Activated effector memory CD4-positive, alpha-beta T cell treated with Interleukin-2 at 50 U/mL for 16 hours (primary cell): Measurements from ENCODE around the gene TLR1.
"Not testable (repeated sequence)": the region's sequence is repeated elsewhere in the genome, so short reads cannot be mapped to it uniquely, and the experiment has no call there.

ENCODE experiments used
- DNase-seq: peaks from one replicate; pipeline ENCODE4 v3.0.0-alpha.2; 2020

Gene TLR1

GRCh38 chr4:38806251-38806650, 1.7 kb upstream of the TLR1 start:
- not testable (repeated sequence) for DNase-seq

GRCh38 chr4:38805530-38806145, 1.0 kb upstream of the TLR1 start:
- no peak for DNase-seq

- DNase-seq = no peak
Observed at GRCh38 chr4:38803833-38804653, 548 bp downstream of the TLR1 start.

- no peak for DNase-seq
Observed at GRCh38 chr4:38802561-38803355, 1.8 kb downstream of the TLR1 start.

- DNase-seq = no peak
Observed at GRCh38 chr4:38800961-38801450, 3.6 kb downstream of the TLR1 start.

GRCh38 chr4:38800366-38800765, 4.2 kb downstream of the TLR1 start:
- no peak for DNase-seq

GRCh38 chr4:38795087-38795486, 9.5 kb downstream of the TLR1 start:
- no peak for DNase-seq

GRCh38 chr4:38794051-38794450, 10.5 kb downstream of the TLR1 start:
- DNase-seq = no peak

GRCh38 chr4:38791010-38791409, 13.6 kb downstream of the TLR1 start:
- DNase-seq = no peak

GRCh38 chr4:38788317-38788716, 16.3 kb downstream of the TLR1 start:
- DNase-seq = no peak

GRCh38 chr4:38787693-38788092, 16.9 kb downstream of the TLR1 start:
- no peak for DNase-seq

- no peak for DNase-seq
Observed at GRCh38 chr4:38785901-38786402, 18.6 kb downstream of the TLR1 start.

- DNase-seq = no peak
Observed at GRCh38 chr4:38785041-38785790, 19.4 kb downstream of the TLR1 start.

- no peak for DNase-seq
Observed at GRCh38 chr4:38784141-38784540, 20.4 kb downstream of the TLR1 start.

- DNase-seq = no peak
Observed at GRCh38 chr4:38783109-38783460, 21.5 kb downstream of the TLR1 start.

GRCh38 chr4:38782452-38783108, 22.0 kb downstream of the TLR1 start, which contains the start of gene TLR10:
TSS of gene TLR10 (minus strand) at chr4:38782990. CDS start at chr4:38775590, 7,400 bp downstream.
- DNase-seq = no peak

GRCh38 chr4:38781854-38782261, 22.7 kb downstream of the TLR1 start:
- no peak for DNase-seq

- no peak for DNase-seq
Observed at GRCh38 chr4:38780833-38781484, 23.6 kb downstream of the TLR1 start.

GRCh38 chr4:38779790-38780189, 24.8 kb downstream of the TLR1 start:
- no peak for DNase-seq

- DNase-seq = not testable (repeated sequence)
Observed at GRCh38 chr4:38777925-38778324, 26.7 kb downstream of the TLR1 start.

- no peak for DNase-seq
Observed at GRCh38 chr4:38775326-38775725, 29.3 kb downstream of the TLR1 start.
